GM06990 (cell line): ENCODE measurements around the gene ELOVL6.

Experiments used
- DNase-seq: peaks from one replicate; pipeline ENCODE4 v3.0.0-alpha.2; 2011; ENCODE audit not compliant: insufficient read length; ENCODE audit errors: extremely low read depth
- H3K27me3 ChIP-seq: replicated peaks from 2 replicates; pipeline ENCODE4 v1.6.0; 2011; ENCODE audit warnings: low read length; ENCODE audit not compliant: control insufficient read depth, insufficient read depth
- H3K36me3 ChIP-seq: 2 replicates; pipeline ENCODE4 v1.5.1; 2011; ENCODE audit warnings: low read length; ENCODE audit not compliant: control insufficient read depth, insufficient read depth
- H3K4me3 ChIP-seq: replicated peaks from 2 replicates; pipeline ENCODE4 v1.5.1; 2011; ENCODE audit warnings: low read depth, mild to moderate bottlenecking, control low read depth, low read length
- CTCF ChIP-seq: IDR thresholded peaks from 2 replicates; pipeline ENCODE4 v1.5.1; 2011; ENCODE audit warnings: low read length, control low read depth, mild to moderate bottlenecking, inconsistent platforms; ENCODE audit not compliant: insufficient read depth, poor library complexity, severe bottlenecking

The ELOVL6 gene

GRCh38 chr4:110139111-110139510 lies 59.3 kb downstream of the ELOVL6 start:
- DNase-seq: no peak
- TF ChIP-seq CTCF: no peak
- H3K36me3 ChIP-seq: no peaks in the 10 kb centered on the region
- no peak overlapping the region for H3K4me3 ChIP-seq
- no peaks in the 10 kb centered on the region for H3K27me3 ChIP-seq

GRCh38 chr4:110138551-110138950 lies 59.9 kb downstream of the ELOVL6 start:
- no peak for DNase-seq
- no peak for TF ChIP-seq CTCF

GRCh38 chr4:110137829-110138228 lies 60.6 kb downstream of the ELOVL6 start:
- Histone ChIP-seq H3K27me3 (no peaks in the 10 kb centered on the region), H3K36me3 (no peaks in the 10 kb centered on the region), H3K4me3 (no peak overlapping the region)
- no peak for TF ChIP-seq CTCF
- no peak for DNase-seq

More at GRCh38 chr4:110138551-110138950, 59.9 kb downstream of the ELOVL6 start:
- Histone ChIP-seq H3K4me3 (no peak overlapping the region), H3K36me3 (no peaks in the 10 kb centered on the region), H3K27me3 (no peaks in the 10 kb centered on the region)

GRCh38 chr4:110135523-110135922 lies 62.9 kb downstream of the ELOVL6 start:
- no peak for DNase-seq
- no peak overlapping the region for H3K4me3 ChIP-seq
- TF ChIP-seq CTCF: no peak
- H3K36me3 ChIP-seq: no peaks in the 10 kb centered on the region
- H3K27me3 ChIP-seq: no peaks in the 10 kb centered on the region

- Histone ChIP-seq H3K4me3 (no peak overlapping the region), H3K27me3 (no peaks in the 10 kb centered on the region), H3K36me3 (no peaks in the 10 kb centered on the region)
- DNase-seq: no peak
- TF ChIP-seq CTCF: no peak
These were observed 63.3 kb downstream of the ELOVL6 start for GRCh38 chr4:110135076-110135475.

GRCh38 chr4:110134269-110134869 lies 64.0 kb downstream of the ELOVL6 start:
- no peaks in the 10 kb centered on the region for H3K27me3 ChIP-seq
- H3K4me3 ChIP-seq: no peak overlapping the region
- TF ChIP-seq CTCF: no peak
- DNase-seq: no peak
- H3K36me3 ChIP-seq: no peaks in the 10 kb centered on the region
